PC-9 (cell line): ENCODE measurements around the gene ANKRD63.

ENCODE experiments used
- EZH2 ChIP-seq: fragments of 200-600 bp; sonication (generic); IDR thresholded peaks from 2 replicates; pipeline ENCODE4 v1.8.0; 2017; ENCODE audit warnings: antibody characterized with exemption, low read depth
- TF ChIP-seq, protein P1 (sequence below): fragments of 200-600 bp; sonication (generic); conservative IDR thresholded peaks from 2 replicates; pipeline ENCODE4 v1.6.1; 2017; ENCODE audit warnings: mixed run types, antibody characterized with exemption, mild to moderate bottlenecking, moderate library complexity

DNA sequence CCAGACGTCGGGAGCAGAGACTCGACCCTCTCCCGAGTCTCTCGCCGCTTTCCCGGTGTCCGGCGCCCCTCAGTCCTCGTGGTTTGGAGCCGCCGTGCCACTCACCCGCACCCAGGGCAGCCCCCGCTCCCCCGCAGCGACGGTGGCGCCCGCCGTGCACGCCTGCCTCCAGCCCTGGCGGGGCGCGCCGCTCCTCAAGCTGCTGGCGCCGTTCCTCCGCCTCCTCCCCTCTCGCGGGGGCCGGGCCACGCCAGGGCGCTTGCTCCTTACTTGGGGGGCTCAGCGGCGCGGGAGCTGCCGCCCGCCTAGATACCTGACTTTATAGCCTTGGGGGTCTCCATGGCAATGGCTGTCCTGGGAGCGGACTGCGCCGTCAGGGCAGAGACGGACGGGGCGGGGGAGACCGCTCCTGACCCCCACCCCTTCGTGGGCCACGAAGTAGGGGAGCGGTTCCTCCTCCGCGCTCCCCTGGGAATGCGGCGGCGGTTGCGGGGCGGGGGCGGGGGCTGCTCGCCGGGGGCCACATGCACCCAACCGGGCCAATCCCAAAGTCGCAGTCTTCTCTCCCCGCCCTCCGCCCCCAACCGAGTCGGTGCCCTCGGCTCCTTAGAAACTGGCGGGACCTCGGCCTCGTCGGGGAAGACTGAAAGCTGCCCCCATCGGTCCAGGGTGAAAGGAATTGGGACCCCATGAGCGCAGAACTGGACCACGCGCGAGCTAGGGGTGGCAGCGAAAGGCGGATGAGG lies at the start of gene ANKRD63:
- TF ChIP-seq, protein P1, sequence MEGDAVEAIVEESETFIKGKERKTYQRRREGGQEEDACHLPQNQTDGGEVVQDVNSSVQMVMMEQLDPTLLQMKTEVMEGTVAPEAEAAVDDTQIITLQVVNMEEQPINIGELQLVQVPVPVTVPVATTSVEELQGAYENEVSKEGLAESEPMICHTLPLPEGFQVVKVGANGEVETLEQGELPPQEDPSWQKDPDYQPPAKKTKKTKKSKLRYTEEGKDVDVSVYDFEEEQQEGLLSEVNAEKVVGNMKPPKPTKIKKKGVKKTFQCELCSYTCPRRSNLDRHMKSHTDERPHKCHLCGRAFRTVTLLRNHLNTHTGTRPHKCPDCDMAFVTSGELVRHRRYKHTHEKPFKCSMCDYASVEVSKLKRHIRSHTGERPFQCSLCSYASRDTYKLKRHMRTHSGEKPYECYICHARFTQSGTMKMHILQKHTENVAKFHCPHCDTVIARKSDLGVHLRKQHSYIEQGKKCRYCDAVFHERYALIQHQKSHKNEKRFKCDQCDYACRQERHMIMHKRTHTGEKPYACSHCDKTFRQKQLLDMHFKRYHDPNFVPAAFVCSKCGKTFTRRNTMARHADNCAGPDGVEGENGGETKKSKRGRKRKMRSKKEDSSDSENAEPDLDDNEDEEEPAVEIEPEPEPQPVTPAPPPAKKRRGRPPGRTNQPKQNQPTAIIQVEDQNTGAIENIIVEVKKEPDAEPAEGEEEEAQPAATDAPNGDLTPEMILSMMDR = no peak
- no peak for TF ChIP-seq EZH2
